GM12878 (cell line): Measurements from ENCODE around the gene ZNF81. TPM values are rescaled to one million over a fixed set of nuclear protein-coding genes. Genes with fewer than 3 reads are reported as not detected.
"Not testable (repeated sequence)": the region's sequence is repeated elsewhere in the genome, so short reads cannot be mapped to it uniquely, and the experiment has no call there.

Experiments
- ATAC-seq: fragments of 200-7000 bp; cut with Tn5 transposase; 3 replicates; pipeline ENCODE4 v1.9.1; 2020; ENCODE audit warnings: mild to moderate bottlenecking, moderate library complexity
- BruUV-seq: library from RNA; stranded (reverse); fragments of 400-500 nt; replicated peaks from 2 replicates; lab custom pipeline; 2021; lab: Mats Ljungman, UMichigan
- CTCF ChIA-PET: fragments of 300-600 bp; sonication (Branson Sonifier 250); formaldehyde crosslinking; extraction: SDS; loops from one replicate; lab custom pipeline; 2021; ENCODE audit warnings: inconsistent platforms; lab: Yijun Ruan, JAX
- POLR2A ChIA-PET: fragments of 350-600 bp; formaldehyde crosslinking; extraction: SDS; loops from one replicate; lab custom pipeline; 2021; ENCODE audit warnings: inconsistent platforms; lab: Charles Lee
- RAD21 ChIA-PET: fragments of 300-600 bp; sonication (Branson Sonifier 250); formaldehyde crosslinking; loops from one replicate; lab custom pipeline; 2023; ENCODE audit warnings: antibody characterized with exemption; ENCODE audit not compliant: unreplicated experiment; lab: Charles Lee
- SMC1A ChIA-PET: fragments of 300-600 bp; sonication (Branson Sonifier 250); formaldehyde crosslinking; loops from one replicate; lab custom pipeline; 2023; ENCODE audit not compliant: unreplicated experiment, uncharacterized antibody; lab: Charles Lee
- DNase-seq: peaks from one replicate; pipeline ENCODE4 v3.0.0-alpha.2; 2011; ENCODE audit warnings: low read depth, low spot score
- FAIRE-seq: peaks from 3 replicates; lab custom pipeline; 2011; peaks lifted over from hg19 to GRCh38; lab: Jason Lieb, UNC
- H2AFZ ChIP-seq: 2 replicates; pipeline ENCODE4 v1.6.0; 2011; ENCODE audit warnings: low read depth, low read length, control low read depth; ENCODE audit not compliant: control insufficient read depth
- H3K27ac ChIP-seq: 2 replicates; pipeline ENCODE4 v1.5.1; 2011; ENCODE audit warnings: control low read depth; ENCODE audit not compliant: control insufficient read depth, insufficient read depth
- H3K27me3 ChIP-seq, 2 experiments: replicated peaks in 1 of 2; 2 replicates each; pipeline versions ENCODE4 v1.6.0 to v1.6.1; 2011; ENCODE audit warnings: low read length in 1 of 2; ENCODE audit not compliant: control insufficient read depth in 2 of 2, insufficient read depth in 2 of 2
- H3K36me3 ChIP-seq, 2 experiments: 2 replicates each; pipeline ENCODE4 v1.5.1; 2011; ENCODE audit warnings: low read length in 1 of 2; ENCODE audit not compliant: control insufficient read depth in 2 of 2, insufficient read depth in 2 of 2
- H3K4me1 ChIP-seq: 2 replicates; pipeline ENCODE4 v1.6.1; 2011; ENCODE audit warnings: mild to moderate bottlenecking, low read length, moderate library complexity, mixed read lengths; ENCODE audit not compliant: control insufficient read depth, insufficient read depth
- H3K4me2 ChIP-seq: 2 replicates; pipeline ENCODE4 v1.6.0; 2011; ENCODE audit warnings: control low read depth; ENCODE audit not compliant: control insufficient read depth, insufficient read depth
- H3K4me3 ChIP-seq: fragments of 200-600 bp; sonication (generic); 2 replicates; pipeline ENCODE4 v1.5.1; 2016
- H3K79me2 ChIP-seq: 2 replicates; pipeline ENCODE4 v1.6.0; 2011; ENCODE audit warnings: low read length; ENCODE audit not compliant: control insufficient read depth, insufficient read depth
- H3K9ac ChIP-seq: 2 replicates; pipeline ENCODE4 v1.8.0; 2011; ENCODE audit warnings: low read length, control low read depth, mixed read lengths; ENCODE audit not compliant: control insufficient read depth, insufficient read depth
- H3K9me3 ChIP-seq: replicated peaks from 3 replicates; pipeline ENCODE4 v1.5.1; 2011; ENCODE audit warnings: mild to moderate bottlenecking, low read length; ENCODE audit not compliant: control insufficient read depth, insufficient read depth
- H4K20me1 ChIP-seq: 2 replicates; pipeline ENCODE4 v1.6.0; 2011; ENCODE audit not compliant: control insufficient read depth, insufficient read depth
- ATF3 ChIP-seq: IDR thresholded peaks from 2 replicates; pipeline ENCODE4 v1.6.1; 2011; ENCODE audit warnings: low read depth, mild to moderate bottlenecking, low read length, moderate library complexity, borderline replicate concordance; ENCODE audit errors: extremely low read depth
- CHD4 ChIP-seq: fragments of 200-600 bp; sonication (generic); IDR thresholded peaks from 2 replicates; pipeline ENCODE4 v1.6.1; 2016; ENCODE audit warnings: mild to moderate bottlenecking
- E4F1 ChIP-seq: fragments of 450-650 bp; IDR thresholded peaks from 2 replicates; pipeline ENCODE4 v1.6.1; 2018; ENCODE audit warnings: borderline replicate concordance, mild to moderate bottlenecking; ENCODE audit not compliant: partially characterized antibody
- EGR1 ChIP-seq, 2 experiments: IDR thresholded peaks; 1 replicate in 1 of 2; 2 replicates in 1 of 2; pipeline ENCODE4 v1.6.1; 2011 to 2012; ENCODE audit warnings: low read depth in 2 of 2, low read length in 2 of 2, borderline replicate concordance in 1 of 2, mild to moderate bottlenecking in 1 of 2, moderate library complexity in 1 of 2
- KLF5 ChIP-seq: fragments of 450-650 bp; IDR thresholded peaks from 2 replicates; pipeline ENCODE4 v1.6.1; 2014; ENCODE audit warnings: mild to moderate bottlenecking; ENCODE audit not compliant: partially characterized antibody
- RBBP5 ChIP-seq: fragments of 200-600 bp; sonication (generic); conservative IDR thresholded peaks from 2 replicates; pipeline ENCODE4 v1.6.1; 2016
- SMARCA5 ChIP-seq: fragments of 450-650 bp; IDR thresholded peaks from 2 replicates; pipeline ENCODE4 v1.6.1; 2017; ENCODE audit warnings: mild to moderate bottlenecking
- TCF7 ChIP-seq: IDR thresholded peaks from 2 replicates; pipeline ENCODE4 v1.6.1; 2014; ENCODE audit warnings: antibody characterized with exemption, borderline replicate concordance
- WGBS: methylation state at CpG from one replicate; pipeline ENCODE4 v1.1.6; 2016; ENCODE audit warnings: low lambda C conversion rate; ENCODE audit not compliant: insufficient replicate concordance, insufficient coverage; ENCODE audit errors: missing lambda C conversion rate; 5-methylcytosine and 5-hydroxymethylcytosine counted together
- in situ Hi-C: fragments of 300-500 bp; cut with MboI; formaldehyde crosslinking; loops from 9 replicates; pipeline ENCODE4 v1.14.3; 2018; ENCODE audit warnings: mixed read lengths
- intact Hi-C: fragments of 100-400 bp; cut with micrococcal nuclease; formaldehyde crosslinking; loops from one replicate; pipeline ENCODE4 v1.14.2; 2022; ENCODE audit not compliant: unreplicated experiment
- polyA plus RNA-seq, 11 experiments: library from polyadenylated mRNA; depleted of rRNA in 4 of 11; unstranded in 6 of 11; stranded (reverse) in 5 of 11; fragments of >200 nt; fragmentation: Nextera tagmentation in 4 of 11; fragmentation: Illumina TruSeq in 1 of 11; extraction: Ambion mirVana in 4 of 11; extraction: Trizol in 1 of 11; gene quantifications; 1 replicate in 1 of 11; 2 replicates in 10 of 11; pipeline versions ENCODE4 v1.2.1 to v1.2.3, GENCODE V29; 2011 to 2016; ENCODE audit warnings: inconsistent platforms in 2 of 11, missing spikeins in 2 of 11, low read depth in 1 of 11
- total RNA-seq, 4 experiments: library from RNA; depleted of rRNA in 3 of 4; stranded (reverse); fragments of >200 nt in 3 of 4; fragmentation: Illumina TruSeq in 1 of 4; extraction: Trizol in 1 of 4; gene quantifications; 2 replicates each; pipeline versions ENCODE4 v1.2.1 to v1.2.3, GENCODE V29; 2013 to 2021

Gene ZNF81
- total and polyA plus RNA-seq, 10 of the 15 experiments (the other 5 are each of a cell fraction or from before 2014, with no cell fraction given) = 3.4 to 7.2 (median 4.4) TPM

- ATAC-seq = no peak
- CTCF ChIA-PET = no interaction called here
- Histone ChIP-seq H3K4me2 (no peak overlapping the region), H3K4me3 (no peak overlapping the region), H3K36me3 (no peaks in the 10 kb centered on the region), H3K79me2 (no peaks in the 10 kb centered on the region), H3K9me3 (no peaks in the 10 kb centered on the region; the same call in 2 of the 3 replicates), H3K9ac (no peak overlapping the region), H3K27ac (no peak overlapping the region), H3K27me3 (no peaks in the 10 kb centered on the region)
- intact Hi-C loops = no loop called here
- SMC1A ChIA-PET = no interaction called here
- POLR2A ChIA-PET = no interaction called here
- TF ChIP-seq TCF7 = no peak
- no peak for TF ChIP-seq RBBP5
- TF ChIP-seq E4F1 = no peak
- no peak for TF ChIP-seq KLF5
- TF ChIP-seq SMARCA5 = no peak
- TF ChIP-seq EGR1 (IDR thresholded peaks at IDR 0.05; ENCODE audit: borderline replicate concordance in 1 of 2, low read depth in 2 of 2, low read length in 2 of 2) = no peak
- TF ChIP-seq CHD4 = no peak
- TF ChIP-seq ATF3 = no peak
- TF ChIP-seq, all 136 proteins: peak for 0
- H3K4me1 ChIP-seq = no peaks in the 10 kb centered on the region
- in situ Hi-C loops = no loop called here
- no peak overlapping the region for H2AFZ ChIP-seq
- 60% methylated on average over 12 of the region's 13 CpGs for WGBS
- DNase-seq (no peak), FAIRE-seq (no peak)
- RAD21 ChIA-PET = no interaction called here
- H4K20me1 ChIP-seq = no peaks in the 10 kb centered on the region
- BruUV-seq = no TSS peak
These were observed 119.3 kb downstream of the ZNF81 start for GRCh38 chrX:47956016-47956415.

GRCh38 chrX:47958206-47958605 lies 121.5 kb downstream of the ZNF81 start:
- H3K4me3 ChIP-seq, FAIRE-seq, H3K4me2 ChIP-seq, H3K27ac ChIP-seq, H3K27me3 ChIP-seq, H3K9me3 ChIP-seq, H3K79me2 ChIP-seq, H3K36me3 ChIP-seq, H3K9ac ChIP-seq, in situ Hi-C loops, H4K20me1 ChIP-seq, DNase-seq, H3K4me1 ChIP-seq, H2AFZ ChIP-seq, BruUV-seq, ATAC-seq, RAD21 ChIA-PET: not testable (repeated sequence)
- ChIA-PET SMC1A (interaction anchor here (0.6 to 1.4 kb wide), 2 partner anchors 104 to 676 kb away, joined by 3 to 6 read pairs; no protein-coding TSS in a partner anchor), CTCF (interaction anchor here (0.6 to 3.0 kb wide), 6 partner anchors 11 to 1879 kb away, joined by 3 to 9 read pairs (median 3); no protein-coding TSS in a partner anchor), POLR2A (interaction anchor here (0.6 kb wide), 1 partner anchor 164 kb away, joined by 3 read pairs; no protein-coding TSS in a partner anchor)
- intact Hi-C loops = loop anchor here (2.0 kb wide), 1 partner anchor 69 kb away; no protein-coding TSS in a partner anchor
- 81% methylated on average over 3 of the region's 4 CpGs for WGBS
